AG08396 (cell line): ENCODE measurements around the gene ITGAX.
"Not testable (repeated sequence)": the region's sequence is repeated elsewhere in the genome, so short reads cannot be mapped to it uniquely, and the experiment has no call there.

ENCODE experiments used
- DNase-seq: peaks from one replicate; pipeline ENCODE4 v3.0.0; 2012; ENCODE audit warnings: low spot score, mixed read lengths

The ITGAX gene

DNA sequence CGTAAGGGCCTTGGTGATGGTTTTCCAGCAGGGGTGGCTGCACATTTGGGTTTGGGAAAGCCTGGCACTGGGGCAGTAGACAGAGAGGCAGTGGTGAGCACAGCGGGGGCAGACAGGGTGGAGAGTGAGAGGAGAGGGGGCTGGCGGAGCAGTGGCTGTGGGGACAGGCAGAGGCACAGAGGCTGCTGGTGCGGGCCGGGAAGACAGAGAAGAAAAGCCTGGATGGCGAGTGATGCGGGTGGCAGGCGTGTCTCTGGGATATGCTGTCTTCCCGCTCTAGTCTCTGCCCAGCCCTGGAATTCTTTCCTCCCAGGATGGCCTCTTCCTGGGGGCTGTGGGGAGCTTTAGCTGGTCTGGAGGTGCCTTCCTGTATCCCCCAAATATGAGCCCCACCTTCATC, 55.1 kb downstream of the ITGAX start:
- DNase-seq = no peak

DNA sequence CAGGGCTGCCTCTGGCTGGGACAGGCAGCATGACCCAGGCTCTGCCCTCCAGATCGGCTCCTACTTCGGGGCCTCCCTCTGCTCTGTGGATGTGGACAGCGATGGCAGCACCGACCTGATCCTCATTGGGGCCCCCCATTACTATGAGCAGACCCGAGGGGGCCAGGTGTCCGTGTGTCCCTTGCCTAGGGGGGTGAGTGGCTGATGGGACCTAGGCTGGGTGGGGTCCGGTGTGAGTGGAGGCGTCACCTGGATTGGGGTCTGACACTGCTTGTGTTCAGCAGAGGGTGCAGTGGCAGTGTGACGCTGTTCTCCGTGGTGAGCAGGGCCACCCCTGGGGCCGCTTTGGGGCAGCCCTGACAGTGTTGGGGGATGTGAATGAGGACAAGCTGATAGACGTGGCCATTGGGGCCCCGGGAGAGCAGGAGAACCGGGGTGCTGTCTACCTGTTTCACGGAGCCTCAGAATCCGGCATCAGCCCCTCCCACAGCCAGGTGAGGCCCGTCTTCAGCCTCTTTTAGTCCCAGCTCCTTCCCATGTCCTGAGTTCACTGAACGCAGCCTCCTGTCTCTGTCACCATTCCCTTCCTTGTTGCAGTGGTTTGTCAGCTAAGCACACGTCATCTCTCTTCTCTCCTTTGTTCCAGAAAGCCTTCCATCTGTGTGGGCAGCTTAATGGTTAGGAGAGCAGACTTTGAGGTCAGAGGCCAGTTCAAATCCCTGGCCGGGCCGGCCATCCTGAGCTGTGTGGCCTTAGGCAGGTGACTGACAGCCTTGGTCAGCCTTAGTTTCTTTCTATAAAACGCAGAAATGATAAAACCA, 56.3 kb downstream of the ITGAX start:
- no peak for DNase-seq

GRCh38 chr16:31412750-31413149, 57.8 kb downstream of the ITGAX start:
- no peak for DNase-seq

DNA sequence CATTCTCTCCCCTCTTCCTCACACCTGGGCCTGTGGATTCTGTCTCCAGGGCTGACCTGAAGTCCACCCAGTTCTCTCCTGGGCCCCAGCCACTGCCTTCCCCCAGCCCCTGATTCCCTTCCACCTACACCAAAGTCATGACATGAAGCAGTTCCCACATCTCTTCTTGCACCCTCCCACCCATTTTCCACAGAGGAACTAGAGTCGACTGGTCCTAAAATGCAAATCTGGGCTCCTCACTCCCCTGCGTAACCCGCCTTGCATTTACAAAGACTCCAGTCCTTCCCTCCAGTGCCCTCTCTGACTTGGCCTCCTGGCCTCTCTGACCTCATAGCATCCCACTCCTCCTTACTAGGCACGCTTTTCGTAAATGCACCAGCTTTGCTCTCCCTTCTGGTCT, 58.4 kb downstream of the ITGAX start:
- no peak for DNase-seq

DNA sequence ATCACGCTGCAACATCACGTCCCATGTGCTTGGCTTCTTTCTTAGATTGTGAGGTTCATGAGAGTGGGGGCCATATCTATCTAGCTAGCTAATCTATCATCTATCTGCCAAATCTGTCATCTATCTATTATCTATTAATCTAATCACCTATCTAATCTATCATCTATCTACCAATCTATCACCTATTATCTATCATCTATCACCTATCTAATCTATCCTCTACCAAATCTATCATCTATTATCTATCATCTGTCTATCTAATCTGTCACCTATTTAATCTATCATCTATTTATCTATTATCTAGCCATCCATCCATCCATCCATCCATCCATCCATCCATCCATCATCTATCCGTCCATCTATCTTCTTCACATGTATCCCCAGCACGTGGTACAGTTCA, 59.0 kb downstream of the ITGAX start:
- no peak for DNase-seq

DNA sequence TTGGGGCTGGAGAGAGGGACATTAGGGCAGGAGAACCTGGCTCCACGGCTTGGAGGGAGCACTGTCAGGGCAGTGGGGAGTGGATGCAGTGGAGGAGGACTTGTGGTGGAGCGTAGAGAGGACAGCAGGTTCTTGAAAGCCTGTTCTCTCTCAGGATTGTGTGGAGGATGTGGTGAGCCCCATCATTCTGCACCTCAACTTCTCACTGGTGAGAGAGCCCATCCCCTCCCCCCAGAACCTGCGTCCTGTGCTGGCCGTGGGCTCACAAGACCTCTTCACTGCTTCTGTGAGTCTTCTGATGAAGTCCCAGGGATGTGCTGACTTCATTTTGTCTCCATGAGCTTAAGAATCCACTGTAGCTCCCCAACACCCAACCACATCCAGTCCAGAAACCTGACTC, 59.7 kb downstream of the ITGAX start:
- no peak for DNase-seq

GRCh38 chr16:31416371-31416770, 61.4 kb downstream of the ITGAX start:
- no peak for DNase-seq

- DNase-seq = not testable (repeated sequence)
Measured at GRCh38 chr16:31417036-31417435, 62.1 kb downstream of the ITGAX start.

DNA sequence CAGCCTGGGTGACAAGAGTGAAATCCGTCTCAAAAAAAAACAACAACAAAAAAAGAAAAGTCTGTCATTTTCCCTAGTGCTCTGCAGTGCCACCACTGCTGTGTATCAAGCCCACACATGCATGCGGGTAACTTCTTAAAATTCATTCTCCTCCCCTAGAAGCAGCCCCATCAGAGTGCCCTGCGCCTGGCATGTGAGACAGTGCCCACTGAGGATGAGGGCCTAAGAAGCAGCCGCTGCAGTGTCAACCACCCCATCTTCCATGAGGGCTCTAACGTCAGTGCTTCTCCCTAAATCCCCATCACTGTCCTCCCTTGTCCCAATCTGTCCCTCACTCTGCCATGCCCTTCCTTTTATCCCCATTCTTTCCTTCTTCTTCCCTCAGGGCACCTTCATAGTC, 62.9 kb downstream of the ITGAX start:
- DNase-seq = no peak

DNA sequence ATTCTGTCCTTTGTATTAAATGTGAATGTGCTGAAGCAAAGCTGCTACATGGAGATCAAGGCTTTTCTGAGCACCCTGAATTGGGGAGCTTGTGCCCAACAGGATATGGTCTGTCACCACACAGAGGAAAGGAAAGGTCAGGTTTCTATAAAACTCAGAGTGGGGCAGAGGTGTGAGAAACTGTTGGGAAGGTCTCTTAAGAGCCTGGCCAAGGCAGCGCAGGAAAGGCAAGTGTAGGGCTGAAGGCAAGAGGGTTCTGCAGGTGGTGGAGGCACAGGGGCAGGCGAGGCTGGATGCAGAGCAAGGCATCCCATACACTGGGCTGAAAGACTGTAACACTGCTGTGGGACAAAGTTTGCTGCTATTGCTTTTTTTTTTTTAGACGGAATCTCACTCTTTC, 65.1 kb downstream of the ITGAX start:
- no peak for DNase-seq

GRCh38 chr16:31421587-31421986, 66.6 kb downstream of the ITGAX start:
- no peak for DNase-seq

GRCh38 chr16:31423241-31423640, 68.3 kb downstream of the ITGAX start:
- DNase-seq = no peak

DNA sequence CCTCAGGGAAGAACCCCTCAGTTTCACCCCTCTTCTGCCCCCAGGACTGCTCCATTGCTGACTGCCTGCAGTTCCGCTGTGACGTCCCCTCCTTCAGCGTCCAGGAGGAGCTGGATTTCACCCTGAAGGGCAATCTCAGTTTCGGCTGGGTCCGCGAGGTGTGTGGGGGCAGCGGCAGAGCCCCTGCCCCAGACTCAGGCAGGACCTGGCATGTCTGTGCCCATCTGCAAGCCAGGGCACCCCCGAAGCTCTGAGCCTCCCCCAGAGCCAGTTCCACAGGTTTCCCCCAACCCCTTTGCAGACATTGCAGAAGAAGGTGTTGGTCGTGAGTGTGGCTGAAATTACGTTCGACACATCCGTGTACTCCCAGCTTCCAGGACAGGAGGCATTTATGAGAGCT, 68.8 kb downstream of the ITGAX start:
- no peak for DNase-seq

DNA sequence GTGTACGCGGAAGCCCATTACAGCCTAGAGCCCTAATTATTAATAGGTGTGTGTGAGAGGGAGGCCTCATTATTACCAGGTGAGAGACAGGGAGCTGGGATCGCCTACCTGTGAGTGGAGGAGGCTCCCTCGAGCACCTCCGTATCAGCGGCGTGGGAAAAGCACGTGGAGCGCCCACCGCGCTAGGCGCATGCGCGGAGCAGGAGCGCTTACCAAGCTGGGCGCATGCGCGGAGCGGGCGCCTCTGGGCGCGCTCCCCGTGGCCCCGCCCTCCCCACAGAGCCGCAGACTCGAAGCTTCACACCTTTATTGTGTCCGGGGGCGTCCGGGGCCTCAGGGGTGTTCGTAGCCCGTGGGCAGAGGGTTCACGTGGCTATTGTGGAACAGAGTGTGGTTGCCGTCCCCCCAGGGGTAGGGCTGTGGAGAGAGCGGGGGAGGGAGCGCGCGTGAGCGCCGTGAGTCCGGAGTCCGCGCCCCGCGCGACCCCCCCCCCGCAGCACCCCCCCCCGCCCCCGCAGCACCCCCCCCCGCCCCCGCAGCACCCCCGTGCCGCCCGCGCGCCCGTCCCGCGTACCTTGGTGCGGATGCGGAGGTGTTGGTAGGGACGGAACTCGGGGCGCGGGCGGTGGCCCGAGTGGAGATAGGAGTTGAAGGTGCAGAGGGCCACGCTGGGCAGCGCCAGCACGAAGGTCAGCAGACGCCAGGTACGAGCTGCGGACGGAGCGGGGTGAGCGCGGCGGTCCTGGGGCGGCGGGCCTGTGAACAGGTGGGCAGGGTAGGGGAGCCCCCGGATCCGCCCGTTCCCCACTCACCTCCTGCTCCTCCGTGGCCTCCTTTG, 72.7 kb downstream of the ITGAX start:
- peak; percentile 76 for DNase-seq

- DNase-seq = no peak
Measured at GRCh38 chr16:31428279-31428597, 73.3 kb downstream of the ITGAX start, which contains the start of gene COX6A2. Gene COX6A2, minus strand, starts transcription at chr16:31428360. Its CDS starts 35 bp downstream, at chr16:31428325.

DNA sequence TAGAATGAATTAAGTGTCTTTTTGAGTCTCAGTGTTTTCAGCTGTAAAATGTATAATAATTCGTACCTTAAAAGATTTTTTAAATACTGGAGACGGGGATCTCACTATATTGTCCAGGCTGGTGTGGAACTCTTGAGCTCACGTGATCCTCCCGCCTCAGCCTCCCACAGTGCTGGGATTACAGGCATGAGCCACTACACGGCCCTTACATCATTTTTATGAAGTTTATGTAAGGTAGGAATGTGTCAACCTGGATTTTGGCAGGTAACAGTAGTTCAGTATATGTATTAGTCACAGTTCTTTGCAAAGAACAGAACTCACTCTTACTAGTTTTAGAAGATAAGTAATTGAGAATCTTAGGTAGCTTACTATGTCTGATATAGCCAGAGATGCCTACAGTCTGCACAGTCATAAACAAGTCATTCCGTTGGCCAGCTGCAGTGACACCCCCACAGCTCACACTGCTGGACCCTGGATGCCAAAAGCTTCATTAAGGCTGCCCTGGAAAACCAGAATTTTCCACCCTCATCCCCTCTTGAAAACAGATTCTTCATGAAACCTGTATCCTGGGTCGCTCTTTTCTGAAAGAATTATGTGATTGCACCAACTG, 73.8 kb downstream of the ITGAX start:
- no peak for DNase-seq

DNA sequence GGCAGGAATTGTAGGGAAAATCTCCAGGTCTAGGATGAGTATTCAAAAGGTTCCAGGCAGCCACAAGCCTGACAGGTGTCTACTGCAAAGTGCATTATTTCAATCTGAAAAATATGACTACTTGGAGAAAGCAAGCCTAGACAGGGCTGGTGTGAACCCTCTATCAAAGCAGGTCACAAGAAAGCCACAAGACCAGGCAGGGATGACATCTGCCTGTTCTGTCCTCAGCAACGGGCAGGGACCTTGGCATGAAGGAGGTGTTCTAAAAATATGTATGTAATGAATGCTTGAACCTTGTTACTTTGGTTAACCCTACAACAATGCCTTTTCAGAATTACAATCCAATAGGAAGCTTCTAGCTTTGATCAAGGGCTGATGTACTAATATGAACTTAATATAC, 74.3 kb downstream of the ITGAX start:
- no peak for DNase-seq

- no peak for DNase-seq
Measured at GRCh38 chr16:31429796-31430195, 74.8 kb downstream of the ITGAX start.

GRCh38 chr16:31430380-31431052, 75.5 kb downstream of the ITGAX start:
- no peak for DNase-seq
